HG03139 (cell line): ENCODE measurements around the gene MYO9A.
"Not testable (repeated sequence)": the region's sequence is repeated elsewhere in the genome, so short reads cannot be mapped to it uniquely, and the experiment has no call there.

Source experiments
- ATAC-seq: cut with Tn5 transposase; IDR thresholded peaks from one replicate; pipeline ENCODE4 v1.9.1; 2021; ENCODE audit not compliant: unreplicated experiment

MYO9A gene

DNA sequence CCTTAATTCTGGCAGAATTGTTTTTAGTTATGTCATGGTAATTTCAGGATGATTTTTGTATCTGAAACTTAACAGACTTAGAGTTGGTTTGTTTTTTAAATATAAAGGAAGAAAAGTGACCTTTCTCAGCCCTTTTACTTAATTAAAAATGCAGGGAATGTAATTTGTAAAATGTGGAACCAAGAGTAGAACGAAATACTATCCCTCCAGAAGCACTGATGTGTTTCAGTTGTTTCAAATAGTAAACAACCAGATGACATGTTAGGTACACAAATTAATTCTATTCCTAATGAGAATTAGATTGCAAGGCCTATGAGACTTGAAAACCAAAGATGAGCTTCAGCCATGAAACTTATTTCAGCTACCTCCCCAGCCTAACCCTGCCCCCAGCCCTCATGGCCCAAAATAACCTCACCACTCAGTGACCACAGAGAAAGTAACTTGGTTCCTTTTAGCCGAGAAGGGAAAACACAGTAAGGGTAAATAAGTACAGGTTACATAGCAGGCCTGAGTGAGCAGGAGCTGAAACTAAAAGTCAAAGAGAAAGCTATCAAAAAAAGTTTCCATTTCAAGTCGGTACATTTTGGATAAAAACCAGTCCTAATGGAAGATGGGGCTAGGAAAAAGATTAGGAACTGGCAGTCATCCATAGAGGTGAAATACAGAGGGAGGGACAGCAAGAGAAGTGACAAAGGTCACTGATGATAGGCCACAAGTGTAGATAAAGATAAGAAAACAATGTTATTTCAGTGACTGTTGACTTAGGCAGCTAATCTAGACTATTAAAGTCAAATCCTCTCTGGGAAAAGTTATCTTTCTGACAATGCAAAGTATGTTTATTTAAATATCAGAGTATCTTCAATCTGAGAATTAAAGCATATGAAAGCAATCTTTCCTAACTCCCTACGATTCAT is 23.5 kb upstream of the MYO9A start:
- peak; percentile 98 for ATAC-seq

DNA sequence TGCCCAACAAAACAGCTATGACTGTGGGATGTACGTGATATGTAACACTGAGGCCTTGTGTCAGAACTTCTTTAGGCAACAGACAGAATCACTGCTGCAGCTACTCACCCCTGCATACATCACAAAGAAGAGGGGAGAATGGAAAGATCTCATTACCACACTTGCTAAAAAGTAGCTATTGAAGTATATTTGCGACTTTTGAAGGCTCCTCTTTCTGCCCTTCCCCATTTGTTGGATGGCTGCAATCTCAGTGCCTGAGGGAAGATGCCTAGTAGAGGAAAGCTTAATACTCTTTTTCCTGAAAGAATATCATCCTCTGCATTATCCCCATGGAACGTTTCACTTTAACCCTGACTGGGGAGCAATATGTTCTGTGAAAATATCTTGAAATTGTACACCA is 22.1 kb upstream of the MYO9A start:
- ATAC-seq: no peak

DNA sequence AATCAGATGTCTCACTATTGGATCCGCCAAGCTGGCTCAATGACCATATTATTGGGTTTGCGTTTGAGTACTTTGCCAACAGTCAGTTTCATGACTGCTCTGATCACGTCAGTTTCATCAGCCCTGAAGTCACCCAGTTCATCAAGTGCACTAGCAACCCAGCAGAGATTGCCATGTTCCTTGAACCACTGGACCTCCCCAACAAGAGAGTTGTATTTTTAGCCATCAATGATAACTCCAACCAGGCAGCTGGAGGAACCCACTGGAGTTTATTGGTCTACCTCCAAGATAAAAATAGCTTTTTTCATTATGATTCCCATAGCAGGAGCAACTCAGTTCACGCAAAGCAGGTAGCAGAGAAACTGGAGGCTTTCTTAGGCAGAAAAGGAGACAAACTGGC is 21.7 kb upstream of the MYO9A start:
- ATAC-seq: no peak

DNA sequence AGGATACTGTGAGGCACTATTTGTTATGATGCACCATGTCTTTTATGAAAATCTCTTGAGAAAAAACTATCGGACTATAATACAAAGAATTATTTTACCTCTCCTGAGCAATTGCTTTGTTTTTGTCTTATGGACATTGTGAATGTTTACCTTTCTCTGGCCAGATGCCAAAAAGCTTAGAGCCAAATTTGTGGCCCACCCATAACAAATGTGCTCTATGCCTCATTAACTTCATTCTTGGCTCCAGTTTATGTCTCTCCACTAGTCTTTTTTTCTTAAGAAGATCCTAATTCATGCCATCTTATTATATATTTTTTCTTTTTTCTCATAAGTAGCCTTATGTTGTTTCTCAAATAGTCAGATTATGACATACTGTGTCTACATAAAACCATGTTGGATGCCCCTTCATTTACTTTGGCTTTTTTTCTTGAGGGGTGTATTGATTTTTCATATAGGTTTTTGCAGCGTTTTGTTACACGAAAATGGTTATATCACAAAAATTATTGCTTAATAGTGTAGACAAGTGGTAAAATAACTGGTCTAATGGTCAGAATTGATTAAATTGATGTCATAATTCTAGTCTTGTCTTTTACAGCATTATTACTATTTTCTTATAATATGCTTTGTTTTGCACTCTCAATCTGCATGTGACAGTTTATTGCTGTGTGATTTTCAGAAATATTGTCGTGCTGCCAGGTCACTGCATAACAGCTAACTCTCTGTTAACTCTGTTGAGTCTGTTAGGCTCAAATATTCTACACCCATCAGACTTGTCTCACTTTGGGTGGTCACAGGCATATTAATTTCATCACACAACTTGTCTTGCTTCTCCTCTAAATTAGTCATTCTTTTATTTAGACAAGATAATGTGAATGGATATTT is 18.5 kb upstream of the MYO9A start:
- ATAC-seq: no peak

DNA sequence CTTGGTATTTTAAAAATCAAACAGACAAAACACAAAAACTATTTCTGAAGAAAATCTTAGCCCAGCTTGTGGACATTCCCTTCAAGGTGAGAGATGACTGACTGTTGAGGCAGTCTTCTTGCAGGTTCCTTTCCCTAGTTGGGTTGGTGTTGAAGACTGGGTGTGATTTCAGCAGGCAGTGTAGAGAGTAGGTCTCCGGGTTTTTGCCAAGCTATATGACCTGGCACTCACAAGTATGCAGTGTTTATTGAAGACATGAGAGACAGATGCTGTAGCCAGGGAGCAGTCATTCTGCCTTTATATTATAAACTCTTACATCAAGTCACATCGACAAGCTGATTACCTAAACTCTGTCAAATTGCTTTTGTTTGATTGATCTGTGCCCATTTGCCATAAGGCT is 17.8 kb upstream of the MYO9A start:
- ATAC-seq: no peak

DNA sequence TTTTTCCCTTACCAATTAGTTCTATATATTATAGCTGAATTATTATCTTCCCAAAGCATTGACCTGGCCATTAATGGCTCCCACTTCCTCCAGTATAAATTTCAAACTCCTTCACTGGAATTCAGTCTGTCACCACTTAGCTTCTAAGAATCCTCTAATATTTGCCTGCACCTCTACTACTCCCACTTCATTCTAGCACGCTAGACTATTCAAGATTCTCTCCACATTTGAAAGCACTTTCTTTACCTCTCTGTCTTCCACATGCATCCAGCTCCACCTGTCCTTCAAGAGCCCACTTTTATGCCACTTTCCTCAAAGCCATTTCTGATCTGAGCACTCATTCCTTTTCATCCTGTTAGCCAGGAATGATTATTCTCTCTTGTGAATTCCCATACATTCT is 15.3 kb upstream of the MYO9A start:
- no peak for ATAC-seq

DNA sequence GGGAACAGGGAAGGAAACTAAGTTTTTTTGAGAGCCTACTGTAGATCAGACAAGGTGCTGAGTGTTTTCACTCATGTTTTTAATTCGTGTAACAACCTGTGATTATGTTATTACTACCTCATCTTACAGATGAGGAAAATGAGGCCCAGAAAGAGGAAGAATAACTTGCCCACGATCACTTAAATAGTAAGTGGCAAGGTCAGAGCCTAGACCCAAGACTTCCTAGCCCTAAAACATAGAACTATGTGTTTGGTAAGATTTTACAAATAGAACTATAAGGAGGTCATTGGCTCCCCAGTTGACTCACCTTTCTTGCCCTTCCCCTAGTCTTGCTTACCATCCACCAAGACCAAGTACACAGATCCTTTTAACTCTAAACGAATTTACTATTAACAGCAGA is 14.0 kb upstream of the MYO9A start:
- ATAC-seq: no peak

DNA sequence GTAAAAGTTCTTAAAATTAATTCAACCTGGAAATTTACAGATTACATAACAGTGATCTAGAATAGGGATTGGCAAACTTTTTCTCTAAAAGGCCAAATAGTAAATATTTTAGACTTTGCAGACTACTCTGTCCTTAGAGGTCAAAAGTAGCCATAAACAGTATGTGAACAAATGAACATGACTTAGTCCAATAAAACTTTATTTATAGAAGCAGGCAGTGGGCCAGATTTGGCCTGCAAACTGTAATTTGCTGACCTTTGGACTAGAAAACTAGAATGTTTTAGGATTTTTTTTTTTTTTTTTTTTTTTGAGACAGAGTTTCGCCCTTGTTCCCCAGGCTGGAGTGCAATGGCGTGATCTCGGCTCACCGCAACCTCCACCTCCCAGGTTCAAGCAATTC is 12.3 kb upstream of the MYO9A start:
- no peak for ATAC-seq

DNA sequence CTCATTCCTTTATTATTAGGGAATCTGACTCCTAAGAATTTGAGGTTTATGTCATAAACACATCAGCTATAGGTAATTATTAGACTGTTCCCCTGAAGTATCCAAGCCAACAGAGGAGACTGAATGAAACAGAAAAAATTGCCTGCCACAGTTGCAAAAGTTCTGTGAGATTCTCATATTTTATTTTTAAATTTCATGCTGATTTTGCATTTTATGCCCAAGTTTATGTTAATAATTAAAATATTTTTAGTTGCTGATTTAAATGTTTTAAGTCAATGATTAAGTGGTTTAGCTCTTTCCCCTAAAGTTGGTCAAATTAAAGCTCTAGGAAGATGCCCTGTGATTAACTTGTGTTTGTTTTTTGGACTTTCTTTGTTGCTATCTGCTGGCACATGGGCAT is 10.4 kb upstream of the MYO9A start:
- no peak for ATAC-seq

DNA sequence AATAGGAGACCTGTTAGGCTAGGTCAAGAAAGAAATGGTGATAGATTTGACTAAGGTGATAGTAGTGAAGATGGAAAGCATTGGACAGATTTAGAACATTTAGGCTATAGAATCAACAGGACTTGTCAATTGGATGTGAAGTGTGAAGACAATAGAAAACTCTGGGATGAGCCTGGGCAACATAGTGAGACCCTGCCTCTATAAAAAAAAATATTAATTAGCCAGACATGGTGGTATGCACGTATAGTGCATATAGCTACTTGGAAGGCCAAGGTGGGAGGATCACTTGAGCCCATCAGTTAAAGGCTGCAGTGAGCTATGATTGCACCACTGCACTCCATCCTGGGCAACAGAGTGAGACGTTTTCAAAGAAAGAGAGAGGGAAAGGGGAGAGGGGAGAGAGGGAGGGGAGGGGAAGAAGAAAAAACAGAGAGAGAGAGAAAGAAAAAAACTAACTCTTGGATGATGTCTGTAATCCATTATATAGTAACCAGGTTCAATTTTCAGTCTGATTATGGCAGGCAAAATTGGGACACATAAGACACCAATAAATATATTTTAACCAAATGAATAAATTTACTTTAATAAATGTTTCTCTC is 9.9 kb upstream of the MYO9A start:
- no peak for ATAC-seq

DNA sequence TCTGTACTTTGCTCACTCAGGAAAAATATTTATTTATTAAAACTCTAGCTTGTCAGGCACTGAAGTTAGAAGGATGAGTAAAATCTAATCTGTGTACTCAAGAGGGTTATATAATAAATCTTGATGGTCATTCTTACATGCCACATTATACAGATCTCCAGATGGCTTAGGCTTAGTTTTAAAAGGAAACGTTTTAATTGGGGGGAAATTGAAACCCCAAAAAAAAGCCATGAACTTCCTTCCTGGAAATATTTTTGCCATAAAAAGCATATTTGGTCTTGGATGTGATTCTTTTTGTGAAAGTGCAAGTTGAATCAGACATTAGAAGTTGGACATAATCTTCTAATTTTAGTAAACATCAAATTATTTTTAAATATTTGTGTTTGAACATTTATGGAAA is 6.3 kb upstream of the MYO9A start:
- ATAC-seq: no peak

DNA sequence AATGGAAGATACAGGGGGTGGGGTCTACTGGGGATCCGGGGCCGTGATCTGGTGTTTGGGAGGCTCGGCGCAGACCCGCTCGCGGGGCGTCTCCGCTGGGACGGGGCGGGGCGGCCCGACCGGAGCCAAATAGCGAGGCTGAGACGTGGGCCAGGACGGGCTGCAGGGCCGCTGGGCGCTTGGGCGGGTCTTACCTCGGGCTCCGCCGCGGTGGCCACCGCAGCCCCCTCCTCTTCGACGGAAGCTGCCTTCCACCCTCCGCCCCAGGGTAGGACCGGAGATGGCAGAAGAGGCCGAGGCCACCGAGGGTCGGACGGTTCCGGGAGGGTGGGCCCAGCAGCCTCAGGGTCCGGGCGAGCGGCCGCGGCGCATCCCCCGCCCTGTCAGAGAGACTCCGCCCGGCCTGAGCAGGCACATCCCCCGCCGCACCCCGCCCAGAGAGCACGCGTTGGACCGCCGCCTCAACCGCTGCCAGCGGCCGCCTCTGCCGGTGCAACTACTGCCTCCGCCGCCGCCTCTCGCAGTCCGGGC is 399 bp downstream of the MYO9A start:
- ATAC-seq: peak; percentile 51

DNA sequence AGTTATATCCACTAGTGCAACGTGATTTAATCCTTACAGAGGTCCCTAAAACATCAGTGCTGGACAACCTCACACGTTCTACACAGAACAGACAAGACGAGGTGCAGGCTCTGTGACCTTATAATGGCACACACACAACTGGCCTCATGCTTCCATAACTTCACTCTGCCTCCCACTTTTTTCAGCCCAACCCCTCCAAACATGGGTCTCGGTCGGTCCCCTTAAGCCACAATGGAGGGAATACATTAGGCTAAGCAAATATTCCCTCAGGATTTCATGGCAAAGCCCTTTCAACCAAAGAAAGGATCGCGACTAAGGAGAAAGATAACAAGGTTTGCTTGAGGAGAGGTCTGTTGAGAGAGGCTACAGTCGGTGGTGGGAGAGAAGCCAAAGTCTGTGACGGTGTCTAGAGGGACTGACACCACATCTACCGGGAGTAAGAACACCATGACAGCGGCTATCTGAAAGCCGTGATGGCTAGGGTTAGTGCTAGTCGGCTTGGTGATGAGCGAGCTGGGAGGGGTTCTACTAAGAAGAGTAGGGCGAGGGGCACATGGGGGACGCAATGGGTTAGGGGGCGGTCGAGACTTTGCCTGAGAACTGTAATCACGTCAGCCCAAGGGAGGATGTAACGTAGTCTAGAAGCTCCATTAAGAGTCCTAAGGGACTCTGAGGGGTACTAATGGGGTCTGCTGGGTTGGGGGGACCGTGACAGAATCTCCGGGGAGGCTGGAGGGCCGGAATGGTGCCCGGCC is 1.0 kb downstream of the MYO9A start:
- peak; percentile 0 for ATAC-seq

DNA sequence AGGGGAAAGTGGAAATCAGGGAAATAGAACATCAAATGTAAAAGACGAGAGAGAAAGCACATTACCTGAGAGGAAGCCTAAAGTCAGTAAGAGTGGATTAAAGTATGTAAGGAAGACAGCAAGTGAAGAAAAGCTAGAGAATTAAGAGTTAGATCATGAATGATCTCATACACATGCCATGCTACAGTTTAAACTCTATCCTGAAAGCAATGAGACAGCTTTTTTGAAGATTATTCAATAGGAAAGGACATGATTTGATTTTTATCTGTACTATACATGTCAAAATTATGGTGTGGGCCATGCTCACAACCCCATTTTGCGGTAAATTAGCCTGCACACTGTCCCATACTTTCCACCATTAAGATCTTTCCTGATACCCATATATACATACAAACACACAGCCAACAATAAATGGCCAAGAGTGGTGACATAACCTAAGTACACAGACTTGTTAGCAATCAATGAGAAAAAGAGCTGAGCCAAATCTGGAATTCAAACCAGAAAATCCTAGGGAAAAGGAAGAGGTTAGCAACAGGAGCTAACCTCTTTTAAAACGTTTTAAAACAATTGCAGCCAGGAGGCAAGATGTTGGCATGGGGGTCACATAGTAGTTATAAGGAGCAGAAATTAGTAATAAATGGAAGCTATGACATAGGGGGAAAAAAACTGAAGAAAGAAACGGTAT is 4.5 kb downstream of the MYO9A start:
- ATAC-seq: no peak

DNA sequence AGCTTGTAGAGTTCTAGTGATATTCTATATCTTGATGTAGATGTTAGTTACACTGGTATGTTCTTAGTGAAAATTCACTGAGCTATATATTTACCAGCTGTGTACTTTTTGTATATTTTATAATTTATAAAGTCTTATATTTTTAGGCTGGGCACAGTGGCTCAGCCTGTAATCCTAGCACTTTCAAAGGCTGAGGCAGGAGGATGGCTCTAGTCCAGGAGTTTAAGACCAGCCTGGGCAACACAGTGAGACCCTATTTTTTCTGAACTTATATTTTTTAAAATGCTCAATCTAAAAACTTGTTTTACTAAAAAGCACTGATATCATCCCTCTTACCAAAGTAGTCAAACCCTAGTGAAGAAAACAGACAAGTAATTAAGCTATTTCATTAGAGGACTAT is 5.1 kb downstream of the MYO9A start:
- no peak for ATAC-seq

DNA sequence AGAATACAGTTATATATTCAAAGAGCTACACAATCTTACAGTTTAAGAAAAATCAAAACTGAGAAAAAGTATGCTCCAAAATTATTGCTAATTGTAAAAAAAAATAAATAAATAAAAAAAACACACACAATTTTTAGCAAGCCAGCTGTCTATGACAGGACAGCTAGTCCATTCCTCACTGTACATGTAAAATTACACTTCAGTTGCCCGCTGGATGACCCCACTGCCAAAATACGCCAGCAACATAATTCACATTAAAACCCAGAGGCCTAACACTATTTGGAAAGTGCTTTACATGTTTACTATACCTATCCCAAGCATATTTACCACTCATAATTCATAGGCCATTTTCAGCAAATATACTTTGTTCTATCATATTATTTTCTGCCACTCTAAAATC is 5.8 kb downstream of the MYO9A start:
- no peak for ATAC-seq

DNA sequence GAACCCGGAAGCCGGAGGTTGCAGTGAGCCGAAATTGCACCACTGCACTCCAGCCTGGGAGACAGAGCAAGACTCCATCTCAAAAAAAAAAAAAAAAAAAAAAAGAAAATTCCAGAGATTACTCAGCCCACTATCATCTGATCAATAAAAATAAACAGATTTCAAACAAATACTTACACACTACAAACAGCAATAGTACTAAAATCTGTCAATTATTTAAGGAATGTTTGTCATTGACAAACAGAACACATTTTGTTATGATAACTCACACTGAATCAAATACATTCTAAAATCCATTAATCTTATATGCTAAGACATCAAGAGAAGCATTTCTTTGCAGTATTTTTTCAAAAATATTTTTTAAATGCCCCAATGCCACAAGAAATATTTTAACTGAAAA is 7.6 kb downstream of the MYO9A start:
- ATAC-seq: no peak

DNA sequence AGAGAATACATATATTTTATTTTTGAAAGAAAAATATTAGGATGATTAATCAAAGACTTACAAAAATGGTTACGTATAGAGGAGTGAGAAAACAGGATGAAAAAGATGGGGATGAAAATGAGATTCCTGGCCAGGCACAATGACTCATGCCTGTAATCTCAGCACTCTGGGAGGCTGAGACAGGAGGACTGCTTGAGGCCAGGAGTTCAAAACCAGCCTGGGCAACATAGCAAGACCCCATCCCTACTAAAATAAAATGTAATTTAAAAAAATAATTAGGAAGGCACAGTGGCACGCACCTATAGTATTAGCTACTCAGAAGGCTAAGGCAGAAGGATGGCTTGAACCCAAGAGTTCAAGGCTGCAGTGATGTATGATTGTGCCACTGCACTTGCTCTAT is 11.9 kb downstream of the MYO9A start:
- no peak for ATAC-seq

DNA sequence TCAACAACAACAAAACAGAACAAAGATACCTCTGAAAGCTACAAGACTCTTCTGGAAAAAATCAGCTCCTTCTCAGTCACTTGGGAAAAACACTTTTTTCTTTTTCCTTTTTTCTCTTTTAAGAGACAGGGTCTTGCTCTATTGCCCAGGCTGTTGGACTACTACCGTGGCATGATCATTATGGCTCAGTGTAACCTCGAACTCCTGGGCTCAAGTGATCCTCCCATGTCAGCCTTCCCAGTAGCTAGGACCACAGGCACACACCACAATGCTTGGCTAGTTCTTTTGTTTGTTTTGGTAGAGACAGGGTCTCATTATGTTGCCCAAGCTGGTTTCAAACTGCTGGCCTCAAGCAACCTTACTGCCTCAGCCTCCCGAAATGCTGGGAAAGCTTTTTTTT is 12.8 kb downstream of the MYO9A start:
- no peak for ATAC-seq

DNA sequence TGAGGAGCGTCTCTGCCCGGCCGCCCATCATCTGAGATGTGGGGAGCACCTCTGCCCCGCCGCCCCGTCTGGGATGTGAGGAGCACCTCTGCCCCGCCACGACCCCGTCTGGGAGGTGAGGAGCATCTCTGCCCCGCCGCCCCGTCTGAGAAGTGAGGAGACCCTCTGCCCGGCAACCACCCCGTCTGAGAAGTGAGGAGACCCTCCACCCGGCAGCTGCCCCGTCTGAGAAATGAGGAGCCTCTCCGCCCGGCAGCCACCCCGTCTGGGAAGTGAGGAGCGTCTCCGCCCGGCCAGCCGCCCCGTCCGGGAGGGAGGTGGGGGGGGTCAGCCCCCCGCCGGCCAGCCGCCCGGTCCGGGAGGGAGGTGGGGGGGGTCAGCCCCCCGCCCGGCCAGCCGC is 17.4 kb downstream of the MYO9A start:
- ATAC-seq: not testable (repeated sequence)
